Smooth muscle cell (in vitro differentiated cells): ENCODE measurements around the gene TEN1. TPM values are rescaled to one million over a fixed set of nuclear protein-coding genes. Genes with fewer than 3 reads are reported as not detected.
A peak's percentile ranks its signal among the peaks of the same experiment; 100 is the strongest.

Experiments
- DNase-seq: peaks from one replicate; lab custom pipeline; 2025; ENCODE audit not compliant: unreplicated experiment; lab: John Stamatoyannopoulos, UW
- H2AFZ ChIP-seq: fragments of 200-600 bp; sonication (generic); 2 replicates; pipeline ENCODE4 v1.6.0; 2016; ENCODE audit warnings: antibody characterized with exemption, low read depth, mild to moderate bottlenecking
- H3F3A ChIP-seq: fragments of 200-600 bp; sonication (generic); 2 replicates; pipeline ENCODE4 v1.6.0; 2017; ENCODE audit warnings: antibody characterized with exemption, low read depth
- H3K27ac ChIP-seq: fragments of 200-600 bp; sonication (generic); 2 replicates; pipeline ENCODE4 v1.5.1; 2016; ENCODE audit warnings: low read depth, mild to moderate bottlenecking
- H3K27me3 ChIP-seq: fragments of 200-600 bp; sonication (generic); 2 replicates; pipeline ENCODE4 v1.6.1; 2016; ENCODE audit warnings: low read depth, mild to moderate bottlenecking
- H3K36me3 ChIP-seq: fragments of 200-600 bp; sonication (generic); 2 replicates; pipeline ENCODE4 v1.5.1; 2016; ENCODE audit warnings: low read depth
- H3K4me1 ChIP-seq: fragments of 200-600 bp; sonication (generic); 2 replicates; pipeline ENCODE4 v1.5.1; 2016; ENCODE audit warnings: low read depth
- H3K4me2 ChIP-seq: fragments of 200-600 bp; sonication (generic); 2 replicates; pipeline ENCODE4 v1.6.0; 2016; ENCODE audit warnings: mild to moderate bottlenecking
- H3K4me3 ChIP-seq: fragments of 200-600 bp; sonication (generic); 2 replicates; pipeline ENCODE4 v1.5.1; 2016; ENCODE audit warnings: mild to moderate bottlenecking
- H3K79me2 ChIP-seq: fragments of 200-600 bp; sonication (generic); 2 replicates; pipeline ENCODE4 v1.6.0; 2016; ENCODE audit warnings: low read depth, mild to moderate bottlenecking
- H3K9ac ChIP-seq: fragments of 200-600 bp; sonication (generic); 2 replicates; pipeline ENCODE4 v1.6.0; 2016; ENCODE audit warnings: low read depth
- H3K9me3 ChIP-seq: fragments of 200-600 bp; sonication (generic); replicated peaks from 2 replicates; pipeline ENCODE4 v1.5.1; 2016; ENCODE audit warnings: low read depth
- H4K20me1 ChIP-seq: fragments of 200-600 bp; sonication (generic); 2 replicates; pipeline ENCODE4 v1.6.0; 2016; ENCODE audit warnings: low read depth
- WGBS: methylation state at CpG from one replicate; pipeline ENCODE4 v1.1.7; 2016; ENCODE audit warnings: low lambda C conversion rate; 5-methylcytosine and 5-hydroxymethylcytosine counted together
- polyA plus RNA-seq: library from polyadenylated mRNA; unstranded; fragments of >200 nt; fragmentation: Nextera tagmentation; extraction: Ambion mirVana; gene quantifications from 2 replicates; pipeline ENCODE4 v1.2.1, GENCODE V29; 2016
- total RNA-seq: library from RNA; depleted of rRNA; stranded (reverse); fragments of >200 nt; gene quantifications from 2 replicates; pipeline ENCODE4 v1.2.3, GENCODE V29; 2014
- TF ChIP-seq, protein P1 (sequence below): fragments of 200-600 bp; sonication (generic); IDR thresholded peaks from 2 replicates; pipeline ENCODE4 v1.5.1; 2017; ENCODE audit warnings: borderline replicate concordance, mild to moderate bottlenecking, antibody characterized with exemption; ENCODE audit not compliant: insufficient read depth, poor library complexity, severe bottlenecking

Gene TEN1
- total and polyA plus RNA-seq, 2 experiments from 2014 or later = 15.5 to 19.2 TPM

DNA sequence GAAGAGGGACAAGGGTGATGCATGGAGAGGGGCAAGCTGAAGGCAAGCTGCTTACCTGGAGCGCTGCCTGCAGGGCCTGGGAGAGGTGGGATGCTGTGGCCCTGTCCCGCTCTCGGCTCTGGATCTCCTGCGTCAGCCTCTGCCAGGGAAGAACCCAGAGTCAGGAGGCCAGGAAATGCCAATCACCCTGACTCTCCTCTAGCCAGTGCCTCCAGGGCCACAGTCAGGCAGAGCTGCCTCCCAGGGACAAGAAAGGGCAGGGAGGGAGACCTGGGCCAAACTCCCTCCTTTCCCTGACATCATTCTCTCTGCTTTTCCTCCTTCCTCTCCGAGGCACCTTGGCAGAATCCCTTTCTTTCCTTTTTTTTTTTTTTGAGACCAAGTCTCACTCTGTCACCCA is 32.9 kb downstream of the TEN1 start:
- 90% methylated on average over 5 of the region's 5 CpGs for WGBS
- no peak for DNase-seq

DNA sequence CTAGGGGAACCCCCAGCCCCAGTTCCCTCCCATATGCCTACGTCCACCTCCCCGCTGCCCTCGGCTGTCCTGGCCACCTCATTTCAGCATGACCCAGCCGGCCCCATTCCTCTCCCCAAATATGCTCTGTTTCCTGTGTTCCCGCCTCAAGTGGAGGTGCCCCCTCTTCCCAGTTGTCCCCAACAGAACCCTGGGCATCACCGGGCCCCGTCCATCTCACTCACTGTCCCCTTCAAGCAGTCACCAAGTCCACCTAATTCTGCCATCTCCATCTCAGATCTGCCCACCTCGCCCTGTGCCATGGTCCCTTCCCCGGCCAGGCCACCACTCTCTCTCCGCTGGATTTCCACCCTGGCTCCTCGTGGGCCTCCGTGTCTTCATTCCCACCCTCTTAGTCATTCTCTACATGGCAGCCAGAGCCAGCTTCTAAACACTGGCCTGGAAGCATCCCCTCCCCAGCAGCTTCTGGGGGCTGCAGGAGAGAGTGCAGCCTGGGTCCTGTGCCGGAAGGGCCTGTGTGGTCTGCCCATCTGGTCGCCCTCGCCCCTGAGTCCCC is 34.4 kb downstream of the TEN1 start:
- Histone ChIP-seq H3K4me3 (no peak overlapping the region), H3K27ac (no peak overlapping the region), H3K27me3 (no peaks in the 10 kb centered on the region), H2AFZ (peak overlapping the region; percentile 50), H3F3A (no peaks in the 10 kb centered on the region), H3K79me2 (no peaks in the 10 kb centered on the region), H3K9me3 (no peaks in the 10 kb centered on the region), H3K4me1 (no peaks in the 10 kb centered on the region), H3K9ac (no peak overlapping the region), H3K36me3 (no peaks in the 10 kb centered on the region), H4K20me1 (no peaks in the 10 kb centered on the region), H3K4me2 (peak overlapping the region; percentile 31)
- whole genome bisulfite sequencing = 76% methylated on average over 13 of the region's 15 CpGs
- no peak for DNase-seq
- TF ChIP-seq, protein P1, sequence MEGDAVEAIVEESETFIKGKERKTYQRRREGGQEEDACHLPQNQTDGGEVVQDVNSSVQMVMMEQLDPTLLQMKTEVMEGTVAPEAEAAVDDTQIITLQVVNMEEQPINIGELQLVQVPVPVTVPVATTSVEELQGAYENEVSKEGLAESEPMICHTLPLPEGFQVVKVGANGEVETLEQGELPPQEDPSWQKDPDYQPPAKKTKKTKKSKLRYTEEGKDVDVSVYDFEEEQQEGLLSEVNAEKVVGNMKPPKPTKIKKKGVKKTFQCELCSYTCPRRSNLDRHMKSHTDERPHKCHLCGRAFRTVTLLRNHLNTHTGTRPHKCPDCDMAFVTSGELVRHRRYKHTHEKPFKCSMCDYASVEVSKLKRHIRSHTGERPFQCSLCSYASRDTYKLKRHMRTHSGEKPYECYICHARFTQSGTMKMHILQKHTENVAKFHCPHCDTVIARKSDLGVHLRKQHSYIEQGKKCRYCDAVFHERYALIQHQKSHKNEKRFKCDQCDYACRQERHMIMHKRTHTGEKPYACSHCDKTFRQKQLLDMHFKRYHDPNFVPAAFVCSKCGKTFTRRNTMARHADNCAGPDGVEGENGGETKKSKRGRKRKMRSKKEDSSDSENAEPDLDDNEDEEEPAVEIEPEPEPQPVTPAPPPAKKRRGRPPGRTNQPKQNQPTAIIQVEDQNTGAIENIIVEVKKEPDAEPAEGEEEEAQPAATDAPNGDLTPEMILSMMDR = no peak

More for the DNA sequence above, 32.9 kb downstream of the TEN1 start:
- Histone ChIP-seq H3K9ac (no peak overlapping the region), H3K79me2 (no peaks in the 10 kb centered on the region), H4K20me1 (no peaks in the 10 kb centered on the region), H3K27ac (no peak overlapping the region), H3F3A (no peaks in the 10 kb centered on the region), H2AFZ (no peak overlapping the region), H3K4me1 (no peaks in the 10 kb centered on the region), H3K36me3 (no peaks in the 10 kb centered on the region), H3K4me3 (no peak overlapping the region), H3K27me3 (no peaks in the 10 kb centered on the region), H3K9me3 (no peaks in the 10 kb centered on the region), H3K4me2 (no peak overlapping the region)
- TF ChIP-seq, protein P1 = no peak

- Histone ChIP-seq H3K4me3 (no peak overlapping the region), H3K79me2 (no peaks in the 10 kb centered on the region), H3K4me1 (no peaks in the 10 kb centered on the region), H2AFZ (peak overlapping the region; percentile 50), H3K4me2 (peak overlapping the region; percentile 31), H4K20me1 (no peaks in the 10 kb centered on the region), H3K27ac (no peak overlapping the region), H3K9ac (no peak overlapping the region), H3K36me3 (no peaks in the 10 kb centered on the region), H3K9me3 (no peaks in the 10 kb centered on the region), H3F3A (no peaks in the 10 kb centered on the region), H3K27me3 (no peaks in the 10 kb centered on the region)
- WGBS = 30% methylated on average over 19 of the region's 19 CpGs
- TF ChIP-seq, protein P1 = peak; percentile 95
- DNase-seq = peak; percentile 16
These were observed 35.3 kb downstream of the TEN1 start for GRCh38 chr17:76014100-76014924.
